ENCODE data around the gene NOX5.

DNA sequence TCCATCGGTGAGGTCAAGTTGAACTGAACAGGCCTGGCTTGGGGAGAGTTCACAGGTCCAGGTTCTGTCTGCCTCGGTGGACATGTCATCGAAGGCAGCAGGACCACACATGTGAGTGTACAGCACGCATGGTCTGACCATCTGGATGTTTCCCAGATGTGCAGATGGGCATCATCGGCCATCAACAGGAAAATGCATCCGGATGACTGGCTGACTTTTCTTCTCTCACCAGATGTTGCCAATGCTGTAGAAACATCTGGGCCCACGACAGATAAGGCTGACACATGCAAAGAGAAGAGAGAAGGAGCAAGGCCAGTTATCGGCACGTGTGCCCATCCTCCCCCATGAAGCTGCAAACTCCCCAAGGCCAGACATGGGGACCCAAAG lies 45.1 kb downstream of the NOX5 start:
- TF ChIP-seq, protein P1, sequence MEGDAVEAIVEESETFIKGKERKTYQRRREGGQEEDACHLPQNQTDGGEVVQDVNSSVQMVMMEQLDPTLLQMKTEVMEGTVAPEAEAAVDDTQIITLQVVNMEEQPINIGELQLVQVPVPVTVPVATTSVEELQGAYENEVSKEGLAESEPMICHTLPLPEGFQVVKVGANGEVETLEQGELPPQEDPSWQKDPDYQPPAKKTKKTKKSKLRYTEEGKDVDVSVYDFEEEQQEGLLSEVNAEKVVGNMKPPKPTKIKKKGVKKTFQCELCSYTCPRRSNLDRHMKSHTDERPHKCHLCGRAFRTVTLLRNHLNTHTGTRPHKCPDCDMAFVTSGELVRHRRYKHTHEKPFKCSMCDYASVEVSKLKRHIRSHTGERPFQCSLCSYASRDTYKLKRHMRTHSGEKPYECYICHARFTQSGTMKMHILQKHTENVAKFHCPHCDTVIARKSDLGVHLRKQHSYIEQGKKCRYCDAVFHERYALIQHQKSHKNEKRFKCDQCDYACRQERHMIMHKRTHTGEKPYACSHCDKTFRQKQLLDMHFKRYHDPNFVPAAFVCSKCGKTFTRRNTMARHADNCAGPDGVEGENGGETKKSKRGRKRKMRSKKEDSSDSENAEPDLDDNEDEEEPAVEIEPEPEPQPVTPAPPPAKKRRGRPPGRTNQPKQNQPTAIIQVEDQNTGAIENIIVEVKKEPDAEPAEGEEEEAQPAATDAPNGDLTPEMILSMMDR (IDR thresholded peaks at IDR 0.05), result no peak
- no peak for TF ChIP-seq POLR2A (IDR thresholded peaks at IDR 0.05)
